Islet of Langerhans (tissue), 1 donor: ENCODE data around the gene ORAI1.
"Not testable (repeated sequence)": the region's sequence is repeated elsewhere in the genome, so short reads cannot be mapped to it uniquely, and the experiment has no call there.

Source experiments
- FAIRE-seq: peaks from one replicate; lab custom pipeline; 2011; peaks lifted over from hg19 to GRCh38; lab: Jason Lieb, UNC

The ORAI1 gene

DNA sequence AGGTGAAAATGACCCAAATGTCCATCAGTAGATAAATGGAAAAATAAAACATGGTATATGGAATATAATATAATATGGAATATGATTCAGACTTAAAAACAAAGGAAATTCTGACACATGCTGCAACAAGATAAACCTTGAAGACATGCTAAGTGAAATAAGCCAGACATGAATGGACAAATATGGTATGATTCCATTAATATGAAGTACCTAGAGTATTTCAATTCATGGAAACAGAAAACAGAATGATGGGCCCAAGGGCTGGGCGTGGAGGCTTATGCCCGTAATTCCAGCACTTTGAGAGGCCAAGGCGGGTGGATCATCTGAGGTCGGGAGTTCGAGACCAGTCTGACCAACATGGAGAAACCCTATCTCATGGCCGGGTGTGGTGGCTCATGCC is 22.7 kb upstream of the ORAI1 start:
- FAIRE-seq, result no peak

DNA sequence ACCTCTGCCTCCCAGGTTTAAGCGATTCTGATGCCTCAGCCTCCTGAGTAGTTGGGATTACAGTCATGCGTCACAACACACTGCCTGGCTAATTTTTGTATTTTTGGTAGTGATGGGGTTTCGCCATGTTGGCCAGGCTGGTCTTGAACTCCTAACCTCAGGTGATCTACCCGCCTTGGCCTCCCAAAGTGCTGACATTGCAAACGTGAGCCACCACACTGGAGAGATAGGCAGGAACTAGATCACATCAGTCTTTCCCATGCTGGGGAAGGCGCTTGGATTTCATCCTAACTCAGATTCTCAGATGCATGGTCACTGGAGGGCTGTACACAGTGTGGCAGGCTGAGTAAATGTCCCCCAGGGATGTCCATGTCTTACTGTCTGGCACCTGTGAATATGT is 18.0 kb upstream of the ORAI1 start:
- no peak for FAIRE-seq

DNA sequence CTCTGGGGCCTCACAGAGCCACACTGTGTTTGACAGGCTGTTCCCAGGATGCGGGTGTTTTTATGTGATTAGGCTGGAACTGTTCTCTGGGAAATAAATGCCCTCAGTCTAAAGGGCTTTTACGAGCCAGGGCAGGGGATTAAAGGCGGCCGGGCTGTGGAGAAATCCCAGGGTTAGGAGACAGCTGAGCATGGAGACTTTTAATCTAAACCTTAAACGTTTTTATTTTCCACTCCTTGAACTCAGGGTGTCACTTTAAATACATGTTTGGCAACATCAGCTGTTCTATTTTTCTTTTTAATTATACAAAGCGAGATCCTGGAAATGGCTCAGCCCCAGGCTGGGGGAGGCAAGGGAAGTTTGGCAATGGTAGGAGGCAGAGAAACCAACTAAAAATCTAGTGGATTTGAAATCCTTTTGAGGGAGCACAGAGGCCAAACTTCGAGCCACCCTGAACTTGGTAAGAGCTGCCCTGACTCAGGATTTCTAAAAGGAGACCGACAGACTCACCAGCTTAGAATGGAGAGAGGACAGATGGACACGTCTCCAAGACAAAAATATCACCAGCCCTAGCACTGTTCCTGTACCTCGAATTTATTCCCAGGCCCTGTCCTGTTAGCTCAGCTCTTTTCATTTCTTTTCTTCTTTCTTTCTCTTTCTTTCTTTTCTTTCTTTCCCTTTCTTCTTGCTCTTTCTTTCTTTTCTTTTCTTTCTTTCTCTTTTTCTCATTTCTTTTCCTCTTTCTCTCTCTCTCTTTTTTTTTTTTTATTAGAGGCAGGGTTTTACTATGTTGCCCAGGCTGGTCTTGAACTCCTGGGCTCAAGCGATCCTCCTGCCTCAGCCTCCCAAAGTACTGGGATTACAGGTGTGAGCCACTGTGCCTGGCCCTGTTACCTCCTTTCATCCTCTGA is 15.8 kb upstream of the ORAI1 start:
- no peak for FAIRE-seq

DNA sequence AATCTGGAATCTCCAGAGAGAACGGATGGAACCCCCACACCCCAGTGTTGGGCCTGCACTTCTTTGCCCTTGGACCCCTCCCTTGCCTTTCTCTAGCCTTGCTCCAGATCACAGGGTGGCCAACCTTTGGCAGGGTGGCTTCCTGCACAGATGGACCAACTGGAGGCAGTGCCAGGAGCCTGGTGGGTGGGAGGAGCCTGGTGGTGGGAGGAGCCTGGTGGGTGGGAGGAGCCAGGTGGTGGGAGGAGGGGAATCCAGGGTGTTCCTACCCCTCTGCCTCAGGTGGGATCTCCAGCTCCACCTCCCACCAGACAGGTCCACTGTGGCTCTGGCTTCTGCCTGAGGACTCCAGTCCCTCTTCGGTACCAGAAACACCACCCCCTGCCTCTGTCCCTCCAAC is 15.0 kb upstream of the ORAI1 start:
- FAIRE-seq, result no peak

DNA sequence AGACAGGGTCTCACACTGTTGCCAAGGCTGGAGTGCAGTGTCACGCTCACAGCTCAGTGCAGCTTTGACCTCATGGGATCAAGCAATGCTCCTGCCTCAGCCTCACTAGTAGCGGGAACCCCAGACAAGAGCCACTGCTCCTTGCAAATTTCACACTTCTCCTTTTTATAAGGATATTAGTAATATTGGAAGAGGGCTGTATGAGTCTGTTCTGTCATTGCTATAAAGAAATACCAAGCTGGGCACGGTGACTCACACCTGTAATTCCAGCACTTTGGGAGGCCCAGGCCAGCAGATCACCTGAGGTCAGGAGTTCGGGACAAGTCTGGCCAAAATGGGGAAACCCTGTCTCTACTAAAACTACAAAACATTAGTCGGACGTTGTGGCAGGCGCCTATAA is 12.9 kb upstream of the ORAI1 start:
- no peak for FAIRE-seq

DNA sequence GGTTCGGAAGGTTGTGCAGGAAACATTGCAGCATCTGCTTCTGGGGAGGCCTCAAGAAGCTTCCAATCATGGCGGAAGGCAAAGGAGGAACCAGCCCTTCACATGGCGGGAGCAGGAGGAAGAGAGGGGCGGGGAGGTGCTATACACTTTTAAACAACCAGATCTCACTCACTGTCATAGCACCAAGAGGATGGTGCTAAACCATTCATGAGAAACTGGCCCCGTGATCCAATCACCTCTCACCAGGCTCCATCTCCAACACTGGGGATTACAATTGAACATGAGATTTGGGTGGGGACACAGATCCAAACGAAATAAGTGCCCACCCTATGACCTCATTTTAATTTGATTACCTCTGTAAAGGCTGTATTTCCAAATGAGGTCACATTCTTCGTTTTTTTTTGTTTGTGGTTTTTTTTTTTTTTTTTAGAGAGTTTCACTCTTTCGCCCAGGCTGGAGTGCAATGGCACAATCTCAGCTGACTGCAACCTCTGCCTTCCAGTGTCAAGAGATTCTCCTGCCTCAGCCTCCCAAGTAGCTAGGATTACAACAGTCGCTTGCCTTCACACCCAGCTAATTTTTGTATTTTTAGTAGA is 11.4 kb upstream of the ORAI1 start:
- FAIRE-seq, result no peak

DNA sequence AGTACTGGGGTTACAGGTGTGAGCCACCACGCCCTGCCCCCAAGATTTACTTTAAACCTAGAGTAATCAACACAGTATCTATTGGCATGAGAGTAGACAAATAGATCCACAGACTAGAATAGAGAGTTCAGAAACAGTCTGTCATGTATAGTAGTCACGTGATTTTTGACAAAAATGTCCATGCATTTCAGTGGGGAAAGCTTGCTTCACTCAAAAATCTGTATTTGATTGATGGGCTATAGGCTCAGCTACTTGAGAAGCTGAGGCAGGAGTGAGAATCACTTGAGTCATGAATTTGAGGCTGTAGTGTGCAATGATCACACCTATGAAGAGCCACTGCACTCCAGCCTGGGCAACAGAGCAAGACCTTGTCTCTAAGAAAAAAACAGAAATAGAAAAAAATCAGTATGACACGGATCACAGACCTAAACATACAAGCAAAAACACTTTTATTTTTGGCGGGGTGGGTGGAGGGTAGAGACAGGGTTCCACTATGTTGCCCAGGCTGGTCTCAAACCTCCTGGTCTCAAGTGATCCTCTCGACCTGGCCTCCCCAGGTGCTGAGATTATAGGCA is 7.6 kb upstream of the ORAI1 start:
- no peak for FAIRE-seq

DNA sequence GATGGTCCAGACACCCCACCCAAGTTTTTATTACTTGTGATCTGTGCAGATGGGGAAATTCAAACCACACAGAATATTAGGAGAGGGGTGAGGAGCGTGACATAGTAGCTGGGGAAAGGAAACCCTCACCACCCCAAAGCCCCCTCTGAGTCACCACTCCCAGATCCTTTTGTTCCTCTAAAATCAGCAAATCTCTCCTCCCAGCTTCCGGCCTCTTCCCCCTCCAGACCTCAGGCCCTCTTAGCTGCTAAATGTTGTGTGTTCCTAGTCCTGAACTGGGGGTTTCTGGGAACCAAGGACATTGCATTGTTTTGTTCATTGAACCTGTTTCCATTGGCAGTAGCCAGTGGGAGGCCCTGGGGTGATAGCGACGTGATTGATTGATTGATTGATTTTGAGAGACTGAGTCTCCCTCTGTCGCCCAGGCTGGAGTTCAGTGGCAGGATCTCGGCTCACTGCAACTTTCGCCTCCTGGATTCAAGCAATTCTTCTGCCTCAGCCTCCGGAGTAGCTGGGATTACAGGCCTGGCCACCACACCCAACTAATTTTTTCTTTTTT is 5.9 kb upstream of the ORAI1 start:
- no peak for FAIRE-seq

DNA sequence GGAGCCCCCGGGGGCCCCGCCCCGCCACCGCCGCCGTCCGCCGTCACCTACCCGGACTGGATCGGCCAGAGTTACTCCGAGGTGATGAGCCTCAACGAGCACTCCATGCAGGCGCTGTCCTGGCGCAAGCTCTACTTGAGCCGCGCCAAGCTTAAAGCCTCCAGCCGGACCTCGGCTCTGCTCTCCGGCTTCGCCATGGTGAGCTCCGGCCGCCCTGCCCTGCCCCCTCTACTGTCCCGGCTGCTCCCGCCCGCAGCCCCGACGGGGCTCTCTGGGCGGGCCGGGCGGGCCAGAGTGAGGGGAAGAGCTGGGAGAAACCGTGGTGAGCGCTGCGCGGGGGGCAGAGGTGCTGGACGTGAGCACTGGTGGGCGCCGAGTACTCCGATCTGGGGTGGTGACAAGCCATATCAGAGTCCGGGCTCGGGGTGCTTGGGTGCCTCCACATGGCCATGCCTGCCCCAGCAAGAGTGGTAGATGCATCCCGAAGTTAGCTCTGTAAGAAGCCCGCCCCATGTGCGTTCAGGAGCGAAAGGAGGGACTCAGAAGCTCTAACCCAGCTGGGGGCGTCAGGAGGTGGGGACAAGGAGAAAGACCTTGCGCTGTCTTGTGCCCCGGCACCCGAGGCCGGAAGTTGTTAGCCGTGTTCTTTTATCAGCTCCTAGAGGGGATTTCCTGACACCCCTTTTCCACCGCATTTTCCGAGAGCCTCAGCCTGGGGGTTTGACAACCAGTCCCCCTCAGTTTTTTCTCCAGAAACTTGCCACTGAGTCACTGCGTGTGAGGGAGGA is 717 bp downstream of the ORAI1 start:
- no peak for FAIRE-seq

DNA sequence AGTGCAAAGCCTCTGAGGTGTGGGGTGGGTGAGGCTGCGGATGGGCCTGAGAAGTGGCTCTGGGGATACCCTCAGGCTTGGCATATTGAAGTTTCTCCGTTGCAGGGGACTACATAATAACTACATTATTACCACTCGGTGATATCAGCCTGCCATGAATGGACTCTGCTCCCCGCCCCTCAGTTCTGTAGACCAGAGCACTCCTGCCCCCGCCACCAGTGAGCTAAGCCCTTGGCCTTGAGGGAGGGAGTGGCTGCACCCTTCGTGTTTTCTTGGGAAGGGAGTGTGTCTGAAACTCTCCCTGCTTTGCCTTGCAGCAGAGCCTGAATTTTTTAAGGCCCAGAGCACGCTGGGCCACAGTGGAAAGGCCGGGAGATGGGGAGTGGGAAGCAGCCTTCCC is 1.7 kb downstream of the ORAI1 start:
- FAIRE-seq, result no peak

DNA sequence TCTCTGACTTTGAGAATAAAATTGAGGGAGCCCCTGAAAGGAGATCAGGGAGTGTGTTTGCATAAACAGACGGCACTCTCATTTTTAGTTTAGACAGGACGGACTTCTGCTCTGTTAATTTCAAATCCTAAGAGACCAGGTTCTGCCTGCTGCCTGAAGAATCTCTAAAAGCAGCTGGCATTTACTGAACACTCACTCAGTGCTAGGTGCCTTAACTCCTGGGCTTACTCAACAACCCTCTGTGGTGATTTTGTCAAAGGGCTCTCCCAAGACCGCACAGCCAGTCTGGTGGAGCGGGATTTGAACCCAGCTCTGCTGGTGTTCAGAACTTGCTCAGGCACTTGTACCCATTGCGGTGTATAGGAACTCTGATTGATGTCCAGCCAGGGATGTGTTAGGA is 2.2 kb downstream of the ORAI1 start:
- FAIRE-seq, result no peak

DNA sequence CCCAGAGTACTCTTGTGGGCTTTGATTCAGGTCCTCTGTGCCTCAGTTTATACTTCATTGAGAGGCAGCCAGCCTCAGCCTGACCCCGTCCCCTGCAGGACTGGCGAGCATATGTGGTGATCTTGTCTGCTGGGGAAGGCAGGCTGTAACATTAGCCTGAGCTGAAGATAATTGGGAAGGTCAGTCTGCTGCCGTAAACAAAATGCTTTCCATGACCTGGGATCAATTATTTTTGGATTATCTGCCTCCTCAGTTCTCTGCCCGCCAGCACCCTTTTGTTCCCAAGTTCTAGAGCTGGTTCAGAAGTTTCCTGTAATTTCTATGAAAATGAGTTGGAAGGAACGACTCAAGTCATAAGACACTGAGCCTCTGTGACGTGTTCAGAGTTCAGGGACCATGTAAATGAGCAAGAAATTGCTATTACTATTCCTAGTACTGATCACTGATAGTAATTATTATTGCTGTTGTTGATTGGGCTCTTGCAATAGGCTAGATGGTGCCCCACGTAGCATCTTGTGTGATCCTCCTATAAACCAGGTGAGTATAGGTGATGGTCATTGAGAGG is 4.5 kb downstream of the ORAI1 start:
- FAIRE-seq, result no peak

DNA sequence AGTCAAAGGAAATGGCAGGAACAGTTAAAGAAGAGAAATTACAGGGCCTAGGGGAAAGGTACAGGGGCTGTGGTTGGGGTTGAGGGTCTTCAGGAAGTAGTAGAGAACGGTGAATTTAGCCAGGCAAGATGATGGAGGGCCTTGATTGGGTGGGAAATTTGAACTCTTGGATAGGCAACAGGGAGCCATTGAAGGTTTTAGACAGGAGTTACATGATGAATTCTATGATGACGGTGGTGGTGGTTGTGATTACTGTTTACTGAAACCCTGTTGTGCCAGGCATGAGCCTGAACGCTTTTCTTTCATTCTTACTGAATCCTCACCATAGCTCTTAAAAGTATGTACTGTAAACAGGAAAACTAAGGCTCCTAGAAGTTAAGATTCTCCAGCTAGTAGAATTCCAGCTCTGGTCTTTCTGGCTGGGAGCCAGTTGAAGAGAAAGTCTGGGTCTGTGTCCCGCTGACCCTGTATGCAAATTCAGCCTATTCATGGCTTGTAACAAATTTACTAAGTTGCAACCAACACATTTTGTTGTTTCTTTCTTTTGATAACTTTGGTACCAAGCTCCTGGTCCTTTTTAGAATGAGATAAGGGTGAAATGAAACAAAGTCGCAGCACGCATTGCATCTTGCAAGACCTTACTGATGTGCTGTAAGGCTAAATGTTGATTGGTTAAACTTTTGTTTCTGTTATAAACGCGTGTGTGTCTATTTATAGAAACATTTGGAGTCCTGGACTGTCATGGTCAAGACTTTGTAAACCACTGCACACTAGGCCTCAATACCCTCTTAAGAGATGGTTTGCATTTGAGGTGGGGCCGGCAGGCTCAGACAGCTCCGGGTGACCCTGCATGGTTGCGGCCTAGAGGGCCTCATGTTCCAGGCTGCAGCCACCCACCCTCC is 6.0 kb downstream of the ORAI1 start:
- no peak for FAIRE-seq

DNA sequence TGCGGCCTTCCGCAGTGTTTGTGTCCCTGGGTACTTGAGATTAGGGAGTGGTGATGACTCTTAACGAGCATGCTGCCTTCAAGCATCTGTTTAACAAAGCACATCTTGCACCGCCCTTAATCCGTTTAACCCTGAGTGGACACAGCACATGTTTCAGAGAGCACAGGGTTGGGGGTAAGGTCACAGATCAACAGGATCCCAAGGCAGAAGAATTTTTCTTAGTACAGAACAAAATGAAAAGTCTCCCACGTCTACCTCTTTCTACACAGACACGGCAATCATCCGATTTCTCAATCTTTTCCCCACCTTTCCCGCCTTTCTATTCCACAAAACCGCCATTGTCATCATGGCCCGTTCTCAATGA is 7.5 kb downstream of the ORAI1 start:
- FAIRE-seq, result not testable (repeated sequence)

DNA sequence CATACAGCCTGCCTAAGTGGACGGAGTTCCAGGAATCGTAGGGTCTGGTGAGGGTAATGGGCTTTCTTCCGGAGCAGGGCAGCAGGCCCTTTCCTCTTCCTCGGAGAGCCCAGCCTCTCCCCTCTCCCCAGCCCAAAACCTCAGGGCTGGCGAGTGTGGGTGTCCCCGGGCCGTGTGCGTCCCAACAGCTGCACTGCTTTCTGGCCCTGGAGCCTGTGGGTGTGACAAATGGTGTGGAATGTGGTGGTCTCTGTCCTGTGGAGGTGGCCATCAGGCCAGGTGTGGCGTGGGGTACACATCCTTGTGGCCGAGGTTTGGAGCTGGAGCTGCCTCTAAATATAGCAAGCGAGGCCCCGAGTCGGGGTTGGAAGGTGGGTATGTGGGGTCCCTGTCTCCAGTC is 8.5 kb downstream of the ORAI1 start:
- no peak for FAIRE-seq

DNA sequence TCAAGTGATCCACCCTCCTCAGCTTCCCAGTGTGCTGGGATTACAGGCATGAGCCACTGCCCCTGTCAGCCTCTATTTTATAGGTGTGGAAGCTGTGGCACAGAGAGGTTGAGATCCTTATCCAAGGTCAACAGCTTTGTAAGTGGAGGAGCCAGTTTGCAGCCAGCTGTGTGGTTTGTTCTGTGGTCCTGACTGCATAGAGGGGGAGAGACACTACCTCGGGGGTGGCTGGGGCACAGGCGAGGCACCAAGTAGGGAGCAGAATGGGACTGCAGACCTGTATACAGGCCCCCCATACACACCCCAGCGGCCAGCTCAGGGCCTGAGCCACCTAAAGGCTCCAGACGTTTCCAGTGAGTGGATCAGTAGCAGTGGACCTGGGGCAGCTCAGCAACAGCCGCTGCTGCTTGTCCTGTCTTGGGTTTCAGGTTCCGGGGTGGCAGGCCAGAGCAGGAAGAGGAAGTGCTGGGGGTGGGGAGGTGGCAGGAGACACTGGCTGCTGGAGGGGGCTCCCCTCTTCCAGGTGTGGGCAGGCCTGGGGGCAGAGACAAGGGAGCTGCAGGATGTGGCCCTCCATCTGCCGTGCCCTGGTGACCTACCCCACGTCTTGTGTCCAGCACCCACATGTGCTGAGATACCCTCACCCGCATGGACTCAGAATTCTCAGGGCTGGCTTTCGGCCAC is 11.0 kb downstream of the ORAI1 start:
- no peak for FAIRE-seq

DNA sequence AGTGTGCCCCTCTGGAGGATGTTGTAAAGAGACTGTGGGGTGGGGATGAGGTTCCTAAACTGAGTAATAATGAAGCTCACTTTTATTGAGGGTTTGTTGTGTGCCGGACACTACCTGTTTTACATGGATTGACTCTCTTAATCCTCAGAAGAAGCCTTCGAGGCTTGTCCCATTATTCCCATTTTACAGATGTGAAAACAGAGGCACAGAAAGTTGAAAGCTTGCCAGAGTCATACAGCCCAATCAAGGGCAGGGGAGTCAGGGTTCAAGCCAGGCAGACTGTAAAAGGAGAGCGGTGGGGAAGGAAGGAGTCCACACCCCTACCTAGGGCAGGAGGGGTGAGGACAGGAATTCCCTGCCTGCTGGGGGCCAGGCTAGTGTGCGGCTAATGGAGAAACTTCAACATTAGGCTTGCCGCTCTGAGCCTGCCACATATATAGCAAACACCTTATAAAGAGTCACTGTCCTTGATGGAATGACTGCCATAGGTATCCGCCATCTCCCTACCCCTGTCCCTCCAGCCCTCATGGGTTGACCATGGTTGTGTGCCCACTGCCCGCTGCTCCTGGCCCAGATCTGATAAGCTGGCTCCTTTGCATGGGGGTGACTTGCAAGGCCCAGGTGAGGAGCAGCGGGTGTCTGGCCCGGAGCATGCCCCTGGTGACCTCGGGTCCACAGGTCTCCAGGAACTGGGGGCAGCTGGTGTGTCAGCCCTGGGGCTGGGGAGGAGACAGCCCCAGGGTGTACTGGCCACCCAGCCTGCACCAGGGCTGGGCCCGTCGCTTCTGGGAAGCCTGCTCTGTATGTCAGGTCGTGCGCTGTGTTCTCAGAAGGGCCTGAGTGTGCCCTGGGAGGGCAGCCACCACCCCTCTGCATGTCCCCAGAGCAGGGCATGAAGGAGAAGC is 12.2 kb downstream of the ORAI1 start:
- FAIRE-seq, result no peak

DNA sequence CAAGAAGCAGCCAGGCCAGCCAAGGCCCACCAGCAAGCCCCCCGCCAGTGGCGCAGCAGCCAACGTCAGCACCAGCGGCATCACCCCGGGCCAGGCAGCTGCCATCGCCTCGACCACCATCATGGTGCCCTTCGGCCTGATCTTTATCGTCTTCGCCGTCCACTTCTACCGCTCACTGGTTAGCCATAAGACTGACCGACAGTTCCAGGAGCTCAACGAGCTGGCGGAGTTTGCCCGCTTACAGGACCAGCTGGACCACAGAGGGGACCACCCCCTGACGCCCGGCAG is 15.0 kb downstream of the ORAI1 start:
- FAIRE-seq, result no peak

DNA sequence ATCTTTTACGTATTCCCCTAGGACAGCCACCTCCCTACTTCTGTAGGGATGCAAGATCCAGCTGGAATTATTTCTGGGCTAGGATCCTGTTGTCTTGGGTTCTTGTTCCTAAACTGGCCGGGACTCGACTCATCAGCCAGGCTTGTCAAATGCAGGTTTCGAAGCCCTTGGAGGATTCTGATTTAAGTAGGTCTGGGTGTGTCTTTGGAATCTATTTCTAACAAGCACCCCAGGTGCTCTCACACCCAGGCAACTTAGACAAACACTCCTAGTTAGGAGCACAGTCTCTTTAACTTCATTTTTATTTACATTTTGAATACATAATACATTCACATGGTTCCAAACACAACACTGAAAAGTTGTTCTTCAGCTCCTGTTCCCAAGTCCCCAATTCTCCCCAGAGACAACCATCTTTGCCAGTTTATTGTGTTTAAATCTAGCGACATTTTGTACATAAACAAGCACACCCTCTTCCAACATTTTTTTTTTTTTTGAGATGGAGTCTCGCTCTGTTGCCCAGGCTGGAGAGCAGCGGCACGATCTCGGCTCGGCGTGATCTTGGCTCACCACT is 22.2 kb downstream of the ORAI1 start:
- no peak for FAIRE-seq
